HepG2 (cell line): Measurements from ENCODE around the gene JHY. TPM values are rescaled to one million over a fixed set of nuclear protein-coding genes. Genes with fewer than 3 reads are reported as not detected.

ENCODE experiments used
- ATAC-seq: fragments of 200-7000 bp; cut with Tn5 transposase; 3 replicates; pipeline ENCODE4 v1.9.1; 2020; ENCODE audit warnings: mild to moderate bottlenecking, moderate library complexity
- BruUV-seq: library from RNA; stranded (reverse); fragments of 400-500 nt; replicated peaks from 2 replicates; lab custom pipeline; 2021; lab: Mats Ljungman, UMichigan
- CTCF ChIA-PET: fragments of 300-600 bp; formaldehyde crosslinking; extraction: SDS; loops from one replicate; lab custom pipeline; 2021; ENCODE audit warnings: low total read pairs, inconsistent platforms, low intra/inter-chr PET ratio; lab: Yijun Ruan, JAX
- POLR2A ChIA-PET: fragments of 350-600 bp; sonication (Branson Sonifier 250); formaldehyde crosslinking; loops from one replicate; lab custom pipeline; 2020; ENCODE audit warnings: antibody characterized with exemption, inconsistent platforms; lab: Yijun Ruan, JAX
- DNase-seq: peaks from one replicate; pipeline ENCODE4 v3.0.0-alpha.2; 2015; ENCODE audit warnings: low spot score
- FAIRE-seq: peaks from 3 replicates; lab custom pipeline; 2011; peaks lifted over from hg19 to GRCh38; lab: Jason Lieb, UNC
- H2AFZ ChIP-seq: one replicate; pipeline ENCODE4 v1.6.1; 2011; ENCODE audit warnings: low read length, inconsistent platforms
- H3K27ac ChIP-seq: fragments of 300-600 bp; 3 replicates; pipeline ENCODE4 v1.8.0; 2011; ENCODE audit warnings: mixed run types, mild to moderate bottlenecking, mixed read lengths, low read length, inconsistent platforms; ENCODE audit not compliant: insufficient read depth; ENCODE audit errors: extremely low read length
- H3K27me3 ChIP-seq, 2 experiments: fragments of 200-600 bp in 1 of 2; 2 replicates in 1 of 2; 3 replicates in 1 of 2; pipeline versions ENCODE4 v1.6.0 to v1.8.0; 2011; ENCODE audit warnings: low read length in 2 of 2, mild to moderate bottlenecking in 2 of 2, moderate library complexity in 2 of 2, inconsistent platforms in 1 of 2; ENCODE audit not compliant: insufficient read depth in 2 of 2, control insufficient read depth in 1 of 2
- H3K36me3 ChIP-seq, 2 experiments: fragments of 200-600 bp in 1 of 2; replicated peaks in 1 of 2; 2 replicates in 1 of 2; 3 replicates in 1 of 2; pipeline versions ENCODE4 v1.5.1 to v1.8.0; 2011; ENCODE audit warnings: low read length in 2 of 2, inconsistent platforms in 1 of 2; ENCODE audit not compliant: insufficient read depth in 2 of 2, control insufficient read depth in 1 of 2
- H3K4me1 ChIP-seq: 2 replicates; pipeline ENCODE4 v1.5.1; 2012; ENCODE audit warnings: low read length, inconsistent platforms; ENCODE audit not compliant: insufficient read depth
- H3K4me2 ChIP-seq: 2 replicates; pipeline ENCODE4 v1.6.0; 2011; ENCODE audit warnings: low read depth, low read length, inconsistent platforms
- H3K4me3 ChIP-seq, 3 experiments: fragments of 200-600 bp in 1 of 3; sonication (generic), shearing (Covaris generic) in 1 of 3; replicated peaks in 1 of 3; 2 replicates each; pipeline ENCODE4 v1.5.1; 2011 to 2016; ENCODE audit warnings: low read length in 3 of 3, inconsistent platforms in 2 of 3, low read depth in 2 of 3, mild to moderate bottlenecking in 2 of 3, control low read depth in 1 of 3, mixed read lengths in 1 of 3; ENCODE audit not compliant: insufficient read depth in 1 of 3
- H3K79me2 ChIP-seq: one replicate; pipeline ENCODE4 v1.6.1; 2011; ENCODE audit warnings: low read length, inconsistent platforms; ENCODE audit not compliant: insufficient read depth
- H3K9ac ChIP-seq: 2 replicates; pipeline ENCODE4 v1.6.0; 2011; ENCODE audit warnings: mild to moderate bottlenecking, low read depth, low read length, inconsistent platforms; ENCODE audit not compliant: insufficient read depth
- H3K9me3 ChIP-seq: 2 replicates; pipeline ENCODE4 v1.5.1; 2012; ENCODE audit warnings: mild to moderate bottlenecking, low read length
- H4K20me1 ChIP-seq: 2 replicates; pipeline ENCODE4 v1.6.0; 2011; ENCODE audit warnings: inconsistent platforms, mild to moderate bottlenecking, low read length, moderate library complexity; ENCODE audit not compliant: insufficient read depth
- CAMTA2 ChIP-seq: sonication (generic); formaldehyde crosslinking; IDR thresholded peaks from 2 replicates; pipeline ENCODE4 v1.4.0; 2020; ENCODE audit warnings: mild to moderate bottlenecking, missing genetic modification reagents, borderline replicate concordance
- CBFB ChIP-seq: sonication (generic); formaldehyde crosslinking; IDR thresholded peaks from 2 replicates; pipeline ENCODE4 v1.4.0; 2020; ENCODE audit warnings: missing genetic modification reagents
- HOXA9 ChIP-seq: sonication (generic); formaldehyde crosslinking; IDR thresholded peaks from 2 replicates; pipeline ENCODE4 v1.8.1; 2022; ENCODE audit warnings: missing genetic modification reagents, mild to moderate bottlenecking, moderate library complexity, borderline replicate concordance
- KLF16 ChIP-seq, 2 experiments: sonication (generic) in 1 of 2; formaldehyde crosslinking in 1 of 2; IDR thresholded peaks; 2 replicates each; pipeline versions ENCODE4 v1.6.1 to v1.8.0; 2016 to 2023; ENCODE audit warnings: missing genetic modification reagents in 2 of 2, missing compliant biosample characterization in 1 of 2
- MIXL1 ChIP-seq: IDR thresholded peaks from 2 replicates; pipeline ENCODE4 v1.6.1; 2016
- NFYB ChIP-seq: sonication (generic); formaldehyde crosslinking; IDR thresholded peaks from 2 replicates; pipeline ENCODE4 v1.4.0; 2020; ENCODE audit warnings: missing genetic modification reagents
- REPIN1 ChIP-seq: sonication (generic); formaldehyde crosslinking; IDR thresholded peaks from 2 replicates; pipeline ENCODE4 v1.8.0; 2022; ENCODE audit warnings: missing genetic modification reagents, low read depth, mild to moderate bottlenecking, borderline replicate concordance
- REST ChIP-seq, 2 experiments: IDR thresholded peaks; 2 replicates each; pipeline ENCODE4 v1.6.1; 2011 to 2012; ENCODE audit warnings: low read length in 2 of 2, borderline replicate concordance in 1 of 2, low read depth in 1 of 2, mild to moderate bottlenecking in 1 of 2, moderate library complexity in 1 of 2
- RFXANK ChIP-seq: IDR thresholded peaks from 2 replicates; pipeline ENCODE4 v1.6.1; 2016
- SIN3B ChIP-seq: fragments of 150-350 bp; IDR thresholded peaks from 2 replicates; pipeline ENCODE4 v1.6.1; 2014; ENCODE audit warnings: low read length
- SNRNP70 ChIP-seq: fragments of 200-400 bp; formaldehyde crosslinking; IDR thresholded peaks from 2 replicates; pipeline ENCODE4 v1.6.1; 2017; ENCODE audit warnings: mild to moderate bottlenecking, low read depth, low read length, moderate library complexity
- SP4 ChIP-seq: sonication (generic); formaldehyde crosslinking; IDR thresholded peaks from 2 replicates; pipeline ENCODE4 v1.8.1; 2023; ENCODE audit warnings: mild to moderate bottlenecking, missing genetic modification reagents
- SRSF4 ChIP-seq: fragments of 200-400 bp; formaldehyde crosslinking; IDR thresholded peaks from one replicate; pipeline ENCODE4 v1.6.1; 2018; ENCODE audit warnings: mild to moderate bottlenecking, low read depth, low read length, moderate library complexity; ENCODE audit not compliant: poor library complexity, severe bottlenecking
- WIZ ChIP-seq: sonication (generic); formaldehyde crosslinking; IDR thresholded peaks from 2 replicates; pipeline ENCODE4 v1.5.1; 2020; ENCODE audit warnings: mild to moderate bottlenecking, missing genetic modification reagents
- WGBS: methylation state at CpG from one replicate; pipeline ENCODE4 v1.1.6; 2017; ENCODE audit warnings: low lambda C conversion rate; 5-methylcytosine and 5-hydroxymethylcytosine counted together
- in situ Hi-C: cut with HindIII; loops from 2 replicates; pipeline ENCODE4 v1.10.0; 2017; ENCODE audit warnings: low pct_unique_long_range_greater_than_20kb; ENCODE audit not compliant: extremely low pct_ligation_motif_present
- intact Hi-C: fragments of 100-400 bp; cut with micrococcal nuclease; formaldehyde crosslinking; loops from one replicate; pipeline ENCODE4 v1.10.0; 2022; ENCODE audit not compliant: unreplicated experiment
- polyA plus RNA-seq, 8 experiments: library from polyadenylated mRNA; depleted of rRNA in 3 of 8; stranded (reverse) in 7 of 8; unstranded in 1 of 8; fragments of >200 nt; fragmentation: Illumina TruSeq in 4 of 8; extraction: Trizol in 4 of 8; gene quantifications; 2 replicates each; pipeline versions ENCODE4 v1.2.1 to v1.2.3, GENCODE V29; 2011 to 2016; ENCODE audit warnings: low read depth in 4 of 8, missing spikeins in 1 of 8, mixed read lengths in 1 of 8; ENCODE audit not compliant: insufficient read depth in 1 of 8
- total RNA-seq, 5 experiments: library from RNA; depleted of rRNA; stranded (reverse); fragments of >200 nt; fragmentation: Illumina TruSeq; extraction: Trizol; gene quantifications; 2 replicates each; pipeline ENCODE4 v1.2.3, GENCODE V29; 2016; ENCODE audit warnings: low read depth in 1 of 5

The JHY gene
- total and polyA plus RNA-seq, 2 of the 13 experiments (the other 11 are each of a cell fraction or from before 2014, with no cell fraction given), result not detected

DNA sequence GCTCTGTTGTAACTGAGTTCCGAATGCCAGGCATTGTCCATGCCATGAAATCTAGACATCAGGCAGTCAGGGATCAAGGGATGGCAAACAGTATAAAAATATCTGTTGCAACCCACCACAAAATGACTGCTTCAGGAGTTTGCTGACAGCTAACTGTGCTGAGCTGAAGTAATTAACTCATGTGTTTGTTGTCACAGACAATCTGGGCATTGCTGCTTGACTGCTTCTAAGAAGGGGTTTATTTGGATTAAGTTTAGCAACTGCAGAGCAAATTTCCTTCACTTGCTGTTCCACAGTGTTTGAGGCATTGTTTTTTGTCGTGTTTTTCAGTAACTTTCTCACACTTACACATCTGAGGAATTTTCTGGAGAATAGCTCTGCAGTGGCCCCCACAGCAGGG is 68.7 kb downstream of the JHY start:
- H3K79me2 ChIP-seq, result no peaks in the 10 kb centered on the region
- WGBS, result 4% methylated on average over 2 of the region's 2 CpGs
- H3K27me3 ChIP-seq, result peaks cover 0 to 7% of the 10 kb centered on the region in 2 experiments; a peak in 2 of 5 replicates
- intact Hi-C loops (no loop called here), in situ Hi-C loops (no loop called here)
- no peak for DNase-seq
- TF ChIP-seq NFYB (CRISPR knock-in tag) (no peak), CAMTA2 (no peak), MIXL1 (CRISPR knock-in tag) (no peak), WIZ (CRISPR knock-in tag) (no peak), REST (IDR thresholded peaks at IDR 0.05; ENCODE audit: borderline replicate concordance in 1 of 2, low read depth in 1 of 2, low read length in 2 of 2) (no peak), RFXANK (no peak), SRSF4 (no peak), SIN3B (no peak), CBFB (CRISPR knock-in tag) (no peak), HOXA9 (no peak), KLF16 (CRISPR knock-in tag; IDR thresholded peaks at IDR 0.05) (no peak), REPIN1 (CRISPR knock-in tag) (no peak), SNRNP70 (no peak), SP4 (CRISPR knock-in tag) (no peak)
- no peak overlapping the region for H2AFZ ChIP-seq
- no TSS peak for BruUV-seq
- FAIRE-seq, result no peak
- no peak overlapping the region for H3K9ac ChIP-seq
- H4K20me1 ChIP-seq, result no peaks in the 10 kb centered on the region
- no peak overlapping the region for H3K4me3 ChIP-seq
- H3K27ac ChIP-seq, result no peak overlapping the region
- no peak overlapping the region for H3K4me2 ChIP-seq
- POLR2A ChIA-PET, result no interaction called here
- no peak for ATAC-seq
- no peaks in the 10 kb centered on the region for H3K36me3 ChIP-seq
- no peaks in the 10 kb centered on the region for H3K4me1 ChIP-seq
- H3K9me3 ChIP-seq, result no peaks in the 10 kb centered on the region
- CTCF ChIA-PET, result no interaction called here
